Hepatocyte (in vitro differentiated cells): ENCODE measurements around the gene ADAMTSL3. TPM values are rescaled to one million over a fixed set of nuclear protein-coding genes. Genes with fewer than 3 reads are reported as not detected.

ENCODE experiments used
- DNase-seq: peaks from one replicate; pipeline ENCODE4 v3.0.0-alpha.2; 2016; ENCODE audit warnings: low spot score
- H2AFZ ChIP-seq: fragments of 200-600 bp; sonication (generic); 2 replicates; pipeline ENCODE4 v1.6.0; 2016; ENCODE audit warnings: antibody characterized with exemption, mild to moderate bottlenecking
- H3K27ac ChIP-seq: fragments of 200-600 bp; sonication (generic); 2 replicates; pipeline ENCODE4 v1.5.1; 2016; ENCODE audit warnings: mild to moderate bottlenecking
- H3K27me3 ChIP-seq: fragments of 200-600 bp; sonication (generic); 2 replicates; pipeline ENCODE4 v1.6.1; 2016
- H3K36me3 ChIP-seq: fragments of 200-600 bp; sonication (generic); replicated peaks from 2 replicates; pipeline ENCODE4 v1.5.1; 2016; ENCODE audit warnings: low read depth; ENCODE audit not compliant: insufficient read depth
- H3K4me1 ChIP-seq: fragments of 200-600 bp; sonication (generic); 2 replicates; pipeline ENCODE4 v1.5.1; 2016; ENCODE audit warnings: mild to moderate bottlenecking, moderate library complexity; ENCODE audit not compliant: insufficient read depth
- H3K4me2 ChIP-seq: fragments of 200-600 bp; sonication (generic); 2 replicates; pipeline ENCODE4 v1.6.0; 2016
- H3K4me3 ChIP-seq: fragments of 200-600 bp; sonication (generic); 2 replicates; pipeline ENCODE4 v1.5.1; 2016; ENCODE audit warnings: mild to moderate bottlenecking
- H3K79me2 ChIP-seq: fragments of 200-600 bp; sonication (generic); 2 replicates; pipeline ENCODE4 v1.6.0; 2017; ENCODE audit warnings: mild to moderate bottlenecking
- H3K9me2 ChIP-seq: fragments of 200-600 bp; sonication (generic); replicated peaks from 2 replicates; pipeline ENCODE4 v1.6.0; 2017; ENCODE audit warnings: mild to moderate bottlenecking; ENCODE audit not compliant: insufficient read depth
- H3K9me3 ChIP-seq: fragments of 200-600 bp; sonication (generic); 2 replicates; pipeline ENCODE4 v1.5.1; 2016; ENCODE audit warnings: low read depth, mild to moderate bottlenecking
- H4K20me1 ChIP-seq: fragments of 200-600 bp; sonication (generic); 2 replicates; pipeline ENCODE4 v1.6.0; 2016; ENCODE audit warnings: mild to moderate bottlenecking; ENCODE audit not compliant: insufficient read depth, poor library complexity, severe bottlenecking
- CTCF ChIP-seq: fragments of 200-600 bp; sonication (generic); IDR thresholded peaks from 2 replicates; pipeline ENCODE4 v1.5.1; 2016; ENCODE audit warnings: antibody characterized with exemption, mild to moderate bottlenecking; ENCODE audit not compliant: poor library complexity
- EZH2 ChIP-seq: fragments of 200-600 bp; sonication (generic); IDR thresholded peaks from 2 replicates; pipeline ENCODE4 v1.6.1; 2016; ENCODE audit warnings: antibody characterized with exemption, mild to moderate bottlenecking, borderline replicate concordance
- EZH2phosphoT487 ChIP-seq: fragments of 200-600 bp; sonication (generic); IDR thresholded peaks from one replicate; pipeline ENCODE4 v1.6.1; 2018; ENCODE audit warnings: antibody characterized with exemption, mild to moderate bottlenecking, low read depth, moderate library complexity; ENCODE audit not compliant: unreplicated experiment, severe bottlenecking
- WGBS: methylation state at CpG from one replicate; pipeline ENCODE4 v1.1.6; 2016; ENCODE audit warnings: low lambda C conversion rate; ENCODE audit errors: missing lambda C conversion rate; 5-methylcytosine and 5-hydroxymethylcytosine counted together
- polyA plus RNA-seq: library from polyadenylated mRNA; unstranded; fragments of >200 nt; fragmentation: Nextera tagmentation; extraction: Ambion mirVana; gene quantifications from 2 replicates; pipeline ENCODE4 v1.2.1, GENCODE V29; 2016
- total RNA-seq: library from RNA; depleted of rRNA; stranded (reverse); fragments of >200 nt; gene quantifications from 2 replicates; pipeline ENCODE4 v1.2.3, GENCODE V29; 2014

Gene ADAMTSL3
- total and polyA plus RNA-seq, 2 experiments from 2014 or later = 5.0 to 5.2 TPM

- no peak for DNase-seq
Observed at GRCh38 chr15:83657549-83657948, 3.6 kb downstream of the ADAMTSL3 start.

GRCh38 chr15:83658430-83659416 lies 4.8 kb downstream of the ADAMTSL3 start:
- TF ChIP-seq EZH2 (no peak), CTCF (no peak)
- Histone ChIP-seq H3K4me1 (peaks cover 22% of the 10 kb centered on the region), H2AFZ (no peak overlapping the region), H3K9me3 (no peaks in the 10 kb centered on the region), H3K4me3 (no peak overlapping the region), H3K79me2 (no peaks in the 10 kb centered on the region), H3K27ac (peak overlapping the region; percentile 19), H3K27me3 (peaks cover 24% of the 10 kb centered on the region), H4K20me1 (no peaks in the 10 kb centered on the region), H3K4me2 (no peak overlapping the region), H3K9me2 (no peaks in the 10 kb centered on the region), H3K36me3 (no peaks in the 10 kb centered on the region)
- no peak for DNase-seq
- WGBS = 64% methylated on average over 10 of the region's 10 CpGs

More at GRCh38 chr15:83657549-83657948, 3.6 kb downstream of the ADAMTSL3 start:
- Histone ChIP-seq H3K79me2 (no peaks in the 10 kb centered on the region), H4K20me1 (no peaks in the 10 kb centered on the region), H3K4me1 (peaks cover 22% of the 10 kb centered on the region), H3K4me2 (peak overlapping the region; percentile 56), H3K9me3 (no peaks in the 10 kb centered on the region), H2AFZ (no peak overlapping the region), H3K36me3 (no peaks in the 10 kb centered on the region), H3K9me2 (no peaks in the 10 kb centered on the region), H3K27ac (peak overlapping the region; percentile 36), H3K4me3 (no peak overlapping the region), H3K27me3 (peaks cover 31% of the 10 kb centered on the region)
- WGBS = 91% methylated on average over 4 of the region's 4 CpGs
- TF ChIP-seq EZH2phosphoT487 (no peak), CTCF (peak; percentile 17)

GRCh38 chr15:83659417-83659812 lies 5.5 kb downstream of the ADAMTSL3 start:
- H3K27me3 ChIP-seq = peaks cover 20% of the 10 kb centered on the region
- no peaks in the 10 kb centered on the region for H3K79me2 ChIP-seq
- H3K27ac ChIP-seq = no peak overlapping the region
- H2AFZ ChIP-seq = no peak overlapping the region
- DNase-seq = no peak
- no peak overlapping the region for H3K4me3 ChIP-seq
- WGBS = 78% methylated on average over 1 of the region's 1 CpG
- no peaks in the 10 kb centered on the region for H3K9me2 ChIP-seq
- H3K36me3 ChIP-seq = no peaks in the 10 kb centered on the region
- H4K20me1 ChIP-seq = no peaks in the 10 kb centered on the region
- no peaks in the 10 kb centered on the region for H3K9me3 ChIP-seq
- H3K4me1 ChIP-seq = peaks cover 20% of the 10 kb centered on the region
- no peak overlapping the region for H3K4me2 ChIP-seq
- TF ChIP-seq EZH2phosphoT487 (no peak), CTCF (no peak), EZH2 (no peak)
